Tibial nerve (tissue), 3 donors: ENCODE measurements around the gene LEF1.

Experiments
- CTCF ChIP-seq, 5 experiments: fragments of 200-600 bp in 3 of 5; fragments of 450-650 bp in 2 of 5; sonication (generic) in 3 of 5; IDR thresholded peaks; one replicate each; pipeline ENCODE4 v1.5.1; 2016 to 2019; ENCODE audit warnings: antibody characterized with exemption in 5 of 5, mild to moderate bottlenecking in 3 of 5, moderate library complexity in 2 of 5
- POLR2A ChIP-seq, 2 donors: fragments of 450-650 bp; IDR thresholded peaks; one replicate each; pipeline ENCODE4 v1.6.1; 2017; ENCODE audit warnings: antibody characterized with exemption in 2 of 2, mild to moderate bottlenecking in 2 of 2, moderate library complexity in 2 of 2

GRCh38 chr4:108135549-108136209, 33.1 kb downstream of the LEF1 start:
- no peak for TF ChIP-seq CTCF (IDR thresholded peaks at IDR 0.05)
- TF ChIP-seq POLR2A (IDR thresholded peaks at IDR 0.05) = no peak
